Right lobe of liver (tissue), 4 donors: ENCODE data around the gene CLCA1.

Experiments
- CTCF ChIP-seq, 4 donors: fragments of 200-600 bp in 3 of 4; fragments of 450-650 bp in 1 of 4; IDR thresholded peaks; one replicate each; pipeline versions ENCODE4 v1.5.1 to v1.8.0; 2016 to 2022; ENCODE audit warnings: antibody characterized with exemption in 4 of 4, mild to moderate bottlenecking in 2 of 4
- POLR2A ChIP-seq: fragments of 450-650 bp; IDR thresholded peaks from one replicate; pipeline ENCODE4 v1.6.1; 2017; ENCODE audit warnings: antibody characterized with exemption, mild to moderate bottlenecking
- donor health status: DM: no; HTN: no; CAD: no.
- donor health status: DM: no; HTN: no; CAD: no.
- donor health status: DM: no; HTN: yes; CAD: no.

GRCh38 chr1:86522240-86522639 lies 53.5 kb downstream of the CLCA1 start:
- TF ChIP-seq POLR2A = no peak
- no peak for TF ChIP-seq CTCF (IDR thresholded peaks at IDR 0.05)
